ENCODE measurements around the gene PRDX5.
A peak's percentile ranks its signal among the peaks of the same experiment; 100 is the strongest.
"Not testable (repeated sequence)": the region's sequence is repeated elsewhere in the genome, so short reads cannot be mapped to it uniquely, and the experiment has no call there.

Gene PRDX5

DNA sequence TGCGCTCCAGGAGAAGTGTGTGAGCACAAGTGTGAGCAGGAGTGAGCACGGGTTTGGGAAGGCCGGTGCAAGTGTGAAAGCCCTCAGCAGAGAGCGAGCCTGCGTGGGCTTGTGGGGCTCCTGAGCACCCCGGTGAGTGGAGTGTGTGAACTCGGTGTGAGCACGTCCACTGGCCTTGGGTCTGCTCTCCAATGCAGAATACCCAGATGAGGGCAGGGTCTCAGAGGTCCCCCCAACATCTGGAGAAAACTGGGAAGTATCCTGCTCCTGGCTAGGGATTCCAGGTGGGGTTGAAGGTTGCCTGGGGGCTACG, 11.4 kb upstream of the PRDX5 start:
- H3K27me3 Mint-ChIP-seq, result no peaks in the 10 kb centered on the region
- H3K36me3 Mint-ChIP-seq, result peaks cover 2% of the 10 kb centered on the region
- no peak for ATAC-seq (ENCODE audit: low read depth)
- peaks cover 14% of the 10 kb centered on the region for H3K4me1 Mint-ChIP-seq
- peak overlapping the region; percentile 98 for H3K4me3 Mint-ChIP-seq
- peak overlapping the region; percentile 94 for H3K27ac Mint-ChIP-seq
- H3K9me3 Mint-ChIP-seq, result no peaks in the 10 kb centered on the region
- no peak for DNase-seq (ENCODE audit: low spot score in 2 of 2)

DNA sequence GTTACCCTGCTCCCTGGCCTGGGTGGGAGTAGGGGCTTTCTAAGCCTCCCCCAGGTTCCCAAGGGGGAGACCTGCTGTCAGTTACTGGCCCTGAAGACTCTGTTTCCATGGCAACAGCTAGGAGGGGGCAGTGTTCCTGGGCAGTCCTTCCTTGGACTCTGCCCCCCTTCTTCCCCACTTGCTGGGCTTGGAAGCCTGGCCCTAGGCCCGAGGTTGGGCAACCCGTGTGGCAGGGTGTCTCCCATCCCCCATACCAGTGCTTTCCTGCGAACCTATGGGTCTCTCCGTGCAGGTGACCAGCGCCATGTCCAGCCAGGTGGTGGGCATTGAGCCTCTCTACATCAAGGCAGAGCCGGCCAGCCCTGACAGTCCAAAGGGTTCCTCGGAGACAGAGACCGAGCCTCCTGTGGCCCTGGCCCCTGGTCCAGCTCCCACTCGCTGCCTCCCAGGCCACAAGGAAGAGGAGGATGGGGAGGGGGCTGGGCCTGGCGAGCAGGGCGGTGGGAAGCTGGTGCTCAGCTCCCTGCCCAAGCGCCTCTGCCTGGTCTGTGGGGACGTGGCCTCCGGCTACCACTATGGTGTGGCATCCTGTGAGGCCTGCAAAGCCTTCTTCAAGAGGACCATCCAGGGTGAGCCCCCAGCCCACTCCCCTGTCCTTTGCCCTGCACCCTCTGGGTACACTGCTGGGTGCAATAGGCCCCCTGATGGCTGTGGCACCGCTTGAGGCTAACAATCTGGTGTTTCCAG, 10.9 kb upstream of the PRDX5 start:
- H3K4me1 Mint-ChIP-seq, result peaks cover 14% of the 10 kb centered on the region
- H3K4me3 Mint-ChIP-seq, result peak overlapping the region; percentile 49
- H3K27me3 Mint-ChIP-seq, result no peaks in the 10 kb centered on the region
- DNase-seq (ENCODE audit: low spot score in 2 of 2), result no peak
- peaks cover 2% of the 10 kb centered on the region for H3K36me3 Mint-ChIP-seq
- no peak for ATAC-seq (ENCODE audit: low read depth)
- no peaks in the 10 kb centered on the region for H3K9me3 Mint-ChIP-seq
- no peak overlapping the region for H3K27ac Mint-ChIP-seq

DNA sequence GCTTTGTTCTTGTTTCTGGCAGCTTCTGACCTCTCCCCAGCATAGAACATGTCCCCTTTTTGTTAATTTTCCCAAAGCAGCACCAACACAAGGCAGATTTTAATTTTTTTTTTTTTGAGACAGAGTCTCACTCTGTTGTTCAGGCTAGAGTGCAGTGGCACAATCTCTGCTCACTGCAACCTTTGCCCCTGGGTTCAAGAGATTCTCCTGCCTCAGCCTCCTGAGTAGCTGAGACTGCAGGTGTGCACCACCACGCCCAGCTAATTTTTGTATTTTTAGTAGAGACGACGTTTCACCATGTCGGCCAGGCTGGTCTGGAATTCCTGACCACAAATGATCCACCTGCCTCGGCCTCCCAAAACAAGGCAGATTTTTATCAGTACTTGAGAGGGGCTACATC, 10.1 kb upstream of the PRDX5 start:
- not testable (repeated sequence) for H3K36me3 Mint-ChIP-seq; H3K27ac Mint-ChIP-seq; ATAC-seq (ENCODE audit: low read depth); H3K9me3 Mint-ChIP-seq; H3K27me3 Mint-ChIP-seq
- Mint-ChIP-seq H3K4me1 (peaks cover 18% of the 10 kb centered on the region), H3K4me3 (peak overlapping the region; percentile 27)
- peak in 1 of 2 donors; percentile 8 for DNase-seq (ENCODE audit: low spot score in 2 of 2)

DNA sequence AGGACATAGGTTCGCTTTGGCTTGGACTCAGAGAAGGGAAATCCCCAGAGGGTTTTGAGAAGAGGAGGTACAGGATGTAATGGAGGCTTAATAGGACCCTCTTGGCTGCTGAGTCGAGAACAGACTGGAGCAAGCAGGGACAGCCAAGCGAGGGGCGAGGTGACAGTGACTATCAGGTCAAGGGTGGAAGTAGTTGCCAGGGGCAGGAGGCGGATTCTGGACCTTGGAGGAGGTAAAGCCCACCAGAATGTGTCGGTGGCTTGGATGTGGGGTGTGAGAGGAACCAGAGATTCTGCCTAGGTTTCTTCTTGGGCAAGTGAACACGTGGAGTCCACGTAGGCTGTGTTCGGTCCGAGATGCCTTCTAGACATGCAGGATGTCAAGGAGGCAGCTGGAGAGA, 5.0 kb upstream of the PRDX5 start:
- H3K4me1 Mint-ChIP-seq, result peaks cover 14% of the 10 kb centered on the region
- peak overlapping the region; percentile 68 for H3K27ac Mint-ChIP-seq
- DNase-seq (ENCODE audit: low spot score in 2 of 2) (no peak), ATAC-seq (ENCODE audit: low read depth) (no peak)
- no peaks in the 10 kb centered on the region for H3K27me3 Mint-ChIP-seq
- peaks cover 7% of the 10 kb centered on the region for H3K36me3 Mint-ChIP-seq
- H3K4me3 Mint-ChIP-seq, result no peak overlapping the region
- H3K9me3 Mint-ChIP-seq, result no peaks in the 10 kb centered on the region

DNA sequence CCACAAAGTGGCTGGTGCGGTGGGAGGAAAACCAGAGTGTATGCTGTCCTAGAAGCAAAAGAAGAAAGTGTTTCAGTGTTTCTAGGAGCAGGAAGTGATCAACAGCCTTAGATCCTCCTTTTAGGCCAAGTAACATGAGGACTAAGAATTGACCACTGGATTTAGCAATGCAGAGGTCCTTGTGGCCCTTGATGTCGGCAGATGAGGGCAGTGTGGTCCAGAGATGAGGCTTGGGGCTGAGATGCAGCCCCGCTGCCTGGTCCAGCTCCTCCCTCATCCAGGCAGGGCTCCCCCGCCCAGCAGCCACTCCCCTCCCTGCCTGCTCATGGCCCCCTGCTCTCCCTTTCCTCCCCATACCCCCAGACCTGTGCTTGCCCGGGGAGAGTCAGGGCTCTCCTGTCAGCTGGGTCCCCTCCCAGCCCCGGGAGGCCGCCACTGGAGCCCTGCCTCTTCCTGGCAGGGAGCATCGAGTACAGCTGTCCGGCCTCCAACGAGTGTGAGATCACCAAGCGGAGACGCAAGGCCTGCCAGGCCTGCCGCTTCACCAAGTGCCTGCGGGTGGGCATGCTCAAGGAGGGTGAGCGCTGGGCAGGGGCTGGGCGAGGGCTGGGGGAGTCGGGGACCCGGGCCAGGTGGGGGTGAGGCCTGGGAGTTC, 4.3 kb upstream of the PRDX5 start:
- ATAC-seq (ENCODE audit: low read depth) (no peak), DNase-seq (ENCODE audit: low spot score in 2 of 2) (no peak)
- H3K27me3 Mint-ChIP-seq, result no peaks in the 10 kb centered on the region
- no peaks in the 10 kb centered on the region for H3K9me3 Mint-ChIP-seq
- peaks cover 7% of the 10 kb centered on the region for H3K36me3 Mint-ChIP-seq
- peak overlapping the region; percentile 68 for H3K27ac Mint-ChIP-seq
- peaks cover 16% of the 10 kb centered on the region for H3K4me1 Mint-ChIP-seq
- H3K4me3 Mint-ChIP-seq, result no peak overlapping the region

DNA sequence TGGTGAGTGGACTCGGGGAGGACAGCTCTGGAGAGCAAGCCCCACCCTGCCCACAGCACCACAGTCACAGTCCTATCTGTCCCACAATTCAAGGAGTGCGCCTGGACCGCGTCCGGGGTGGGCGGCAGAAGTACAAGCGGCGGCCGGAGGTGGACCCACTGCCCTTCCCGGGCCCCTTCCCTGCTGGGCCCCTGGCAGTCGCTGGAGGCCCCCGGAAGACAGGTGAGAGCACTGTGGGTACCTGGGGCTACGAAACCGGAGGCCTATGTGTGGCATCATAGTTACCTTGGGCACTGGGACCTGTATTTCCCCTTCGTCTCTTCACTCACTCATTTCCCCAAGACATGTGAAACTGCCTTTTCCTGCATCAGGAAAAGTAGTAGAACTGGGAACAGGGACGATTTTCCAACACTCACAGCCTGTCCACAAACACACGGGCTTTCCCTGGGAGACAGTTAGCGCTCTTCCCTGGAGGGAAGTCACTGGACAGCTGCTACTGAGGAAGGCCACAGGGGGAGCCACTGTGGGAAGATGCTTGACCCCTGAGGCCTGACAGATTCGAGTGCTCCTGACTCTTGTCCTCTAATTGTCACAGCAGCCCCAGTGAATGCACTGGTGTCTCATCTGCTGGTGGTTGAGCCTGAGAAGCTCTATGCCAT, 3.6 kb upstream of the PRDX5 start:
- peaks cover 21% of the 10 kb centered on the region for H3K4me1 Mint-ChIP-seq
- DNase-seq (ENCODE audit: low spot score in 2 of 2) (no peak), ATAC-seq (ENCODE audit: low read depth) (no peak)
- H3K4me3 Mint-ChIP-seq, result no peak overlapping the region
- no peak overlapping the region for H3K27ac Mint-ChIP-seq
- no peaks in the 10 kb centered on the region for H3K9me3 Mint-ChIP-seq
- no peaks in the 10 kb centered on the region for H3K27me3 Mint-ChIP-seq
- H3K36me3 Mint-ChIP-seq, result peaks cover 7% of the 10 kb centered on the region

DNA sequence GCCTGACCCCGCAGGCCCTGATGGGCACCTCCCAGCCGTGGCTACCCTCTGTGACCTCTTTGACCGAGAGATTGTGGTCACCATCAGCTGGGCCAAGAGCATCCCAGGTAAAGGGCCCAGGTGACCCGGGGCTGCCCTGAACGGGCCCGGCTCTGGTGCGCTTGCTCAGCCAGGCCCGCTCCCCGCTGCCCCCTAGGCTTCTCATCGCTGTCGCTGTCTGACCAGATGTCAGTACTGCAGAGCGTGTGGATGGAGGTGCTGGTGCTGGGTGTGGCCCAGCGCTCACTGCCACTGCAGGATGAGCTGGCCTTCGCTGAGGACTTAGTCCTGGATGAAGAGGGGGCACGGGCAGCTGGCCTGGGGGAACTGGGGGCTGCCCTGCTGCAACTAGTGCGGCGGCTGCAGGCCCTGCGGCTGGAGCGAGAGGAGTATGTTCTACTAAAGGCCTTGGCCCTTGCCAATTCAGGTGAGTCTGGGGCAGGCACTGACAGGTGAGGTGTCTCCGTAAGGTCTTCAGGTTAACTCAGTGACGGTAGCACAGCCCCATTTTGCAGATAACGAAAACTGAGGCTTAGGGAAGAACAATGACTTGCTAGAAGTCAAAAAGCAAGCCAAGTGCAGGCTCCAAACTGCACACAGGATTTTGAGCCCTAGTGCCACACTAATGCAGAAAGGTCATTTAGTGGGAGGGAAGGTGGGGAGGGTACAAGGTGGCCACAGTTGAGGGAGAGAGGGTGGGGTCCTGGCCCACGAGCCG, 2.9 kb upstream of the PRDX5 start:
- DNase-seq (ENCODE audit: low spot score in 2 of 2) (no peak), ATAC-seq (ENCODE audit: low read depth) (no peak)
- no peak overlapping the region for H3K4me3 Mint-ChIP-seq
- no peaks in the 10 kb centered on the region for H3K9me3 Mint-ChIP-seq
- H3K27ac Mint-ChIP-seq, result no peak overlapping the region
- H3K27me3 Mint-ChIP-seq, result no peaks in the 10 kb centered on the region
- H3K36me3 Mint-ChIP-seq, result peaks cover 7% of the 10 kb centered on the region
- peaks cover 22% of the 10 kb centered on the region for H3K4me1 Mint-ChIP-seq

DNA sequence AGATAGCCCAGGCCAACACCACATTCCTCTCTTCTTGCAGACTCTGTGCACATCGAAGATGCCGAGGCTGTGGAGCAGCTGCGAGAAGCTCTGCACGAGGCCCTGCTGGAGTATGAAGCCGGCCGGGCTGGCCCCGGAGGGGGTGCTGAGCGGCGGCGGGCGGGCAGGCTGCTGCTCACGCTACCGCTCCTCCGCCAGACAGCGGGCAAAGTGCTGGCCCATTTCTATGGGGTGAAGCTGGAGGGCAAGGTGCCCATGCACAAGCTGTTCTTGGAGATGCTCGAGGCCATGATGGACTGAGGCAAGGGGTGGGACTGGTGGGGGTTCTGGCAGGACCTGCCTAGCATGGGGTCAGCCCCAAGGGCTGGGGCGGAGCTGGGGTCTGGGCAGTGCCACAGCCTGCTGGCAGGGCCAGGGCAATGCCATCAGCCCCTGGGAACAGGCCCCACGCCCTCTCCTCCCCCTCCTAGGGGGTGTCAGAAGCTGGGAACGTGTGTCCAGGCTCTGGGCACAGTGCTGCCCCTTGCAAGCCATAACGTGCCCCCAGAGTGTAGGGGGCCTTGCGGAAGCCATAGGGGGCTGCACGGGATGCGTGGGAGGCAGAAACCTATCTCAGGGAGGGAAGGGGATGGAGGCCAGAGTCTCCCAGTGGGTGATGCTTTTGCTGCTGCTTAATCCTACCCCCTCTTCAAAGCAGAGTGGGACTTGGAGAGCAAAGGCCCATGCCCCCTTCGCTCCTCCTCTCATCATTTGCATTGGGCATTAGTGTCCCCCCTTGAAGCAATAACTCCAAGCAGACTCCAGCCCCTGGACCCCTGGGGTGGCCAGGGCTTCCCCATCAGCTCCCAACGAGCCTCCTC, 2.0 kb upstream of the PRDX5 start:
- H3K9me3 Mint-ChIP-seq; H3K27me3 Mint-ChIP-seq; DNase-seq (ENCODE audit: low spot score in 2 of 2); ATAC-seq (ENCODE audit: low read depth): not testable (repeated sequence)
- Mint-ChIP-seq H3K4me3 (peak overlapping the region; percentile 96), H3K27ac (peak overlapping the region; percentile 99), H3K4me1 (peaks cover 21% of the 10 kb centered on the region), H3K36me3 (peaks cover 11% of the 10 kb centered on the region)

DNA sequence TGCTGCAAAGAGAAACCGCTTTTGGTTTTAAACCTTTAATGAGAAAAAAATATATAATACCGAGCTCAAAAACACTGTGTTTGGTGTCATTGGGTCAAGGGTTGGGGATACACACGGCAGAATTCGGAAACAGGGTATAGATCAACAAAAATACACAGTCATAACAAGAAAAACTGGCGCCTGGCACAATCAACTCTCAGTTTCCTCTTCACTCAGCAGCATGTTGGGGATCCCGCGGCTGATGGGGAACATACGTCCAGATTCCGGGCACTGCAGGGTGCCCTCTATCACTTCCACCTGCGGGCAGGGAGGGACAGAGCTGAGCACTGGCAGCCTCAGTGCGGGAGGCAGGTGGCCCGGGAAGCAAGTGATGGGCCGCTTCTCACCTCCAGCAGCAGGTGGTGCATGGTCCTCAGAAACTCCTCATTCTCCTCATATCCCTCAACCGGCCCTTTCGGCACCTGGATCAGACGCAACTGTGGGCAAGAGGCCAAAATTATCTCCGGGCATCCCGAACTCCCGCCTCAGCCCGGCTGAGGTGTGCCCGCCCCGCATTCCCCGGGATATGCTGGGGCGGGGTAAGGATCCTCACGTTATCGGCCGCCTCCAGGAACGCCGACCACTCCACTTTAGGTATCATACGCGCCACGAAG, 1.1 kb upstream of the PRDX5 start:
- Mint-ChIP-seq H3K4me3 (peak overlapping the region; percentile 96), H3K4me1 (peaks cover 20% of the 10 kb centered on the region), H3K36me3 (peaks cover 15% of the 10 kb centered on the region), H3K9me3 (no peaks in the 10 kb centered on the region), H3K27me3 (no peaks in the 10 kb centered on the region), H3K27ac (peak overlapping the region; percentile 99)
- ATAC-seq (ENCODE audit: low read depth) (peak; percentile 21), DNase-seq (ENCODE audit: low spot score in 2 of 2) (no peak)

DNA sequence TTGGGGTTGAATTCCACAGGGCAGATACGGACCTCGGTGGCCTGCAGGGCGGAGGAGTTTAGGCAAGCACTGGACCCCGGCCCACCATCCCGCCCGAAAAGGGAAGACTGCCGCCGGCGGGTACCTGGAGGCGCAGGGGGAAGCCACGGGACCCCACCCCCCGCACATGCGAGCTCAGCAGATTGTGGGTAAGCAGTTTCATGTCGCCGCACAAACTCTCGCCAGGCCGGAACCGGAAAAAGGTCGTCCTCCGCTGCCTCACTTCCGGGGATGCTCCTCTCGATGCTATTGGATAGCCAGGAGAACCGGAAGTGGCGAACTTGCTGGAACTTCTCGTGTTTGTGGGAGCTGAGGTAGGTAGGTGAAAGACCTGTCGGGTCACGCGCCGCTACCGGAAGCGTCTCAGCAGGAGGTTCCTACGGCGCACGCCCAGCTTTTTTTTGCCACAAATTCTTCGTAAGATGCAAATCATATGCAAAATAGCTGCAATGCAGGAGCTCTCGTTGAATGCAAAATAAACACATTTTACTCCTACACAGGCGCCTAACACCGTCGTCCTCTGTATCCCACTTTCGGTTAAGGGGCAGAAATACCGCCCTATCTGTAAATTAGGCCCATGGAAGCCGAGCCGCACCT, 478 bp upstream of the PRDX5 start, which contains the start of gene TRMT112:
TRMT112 (minus strand) TSS at position 235 of the 636 bp plus-strand sequence; CDS start at position 202, 33 bp downstream.
- Mint-ChIP-seq H3K27me3 (no peaks in the 10 kb centered on the region), H3K9me3 (no peaks in the 10 kb centered on the region), H3K4me3 (peak within 1 kb of the TSS; percentile 96), H3K4me1 (peaks cover 20% of the 10 kb centered on the region), H3K36me3 (peaks cover 15% of the 10 kb centered on the region), H3K27ac (peak within 1 kb of the TSS; percentile 99)
- DNase-seq (ENCODE audit: low spot score in 2 of 2) (peak; percentile 87 to 89), ATAC-seq (ENCODE audit: low read depth) (peak; percentile 70)

DNA sequence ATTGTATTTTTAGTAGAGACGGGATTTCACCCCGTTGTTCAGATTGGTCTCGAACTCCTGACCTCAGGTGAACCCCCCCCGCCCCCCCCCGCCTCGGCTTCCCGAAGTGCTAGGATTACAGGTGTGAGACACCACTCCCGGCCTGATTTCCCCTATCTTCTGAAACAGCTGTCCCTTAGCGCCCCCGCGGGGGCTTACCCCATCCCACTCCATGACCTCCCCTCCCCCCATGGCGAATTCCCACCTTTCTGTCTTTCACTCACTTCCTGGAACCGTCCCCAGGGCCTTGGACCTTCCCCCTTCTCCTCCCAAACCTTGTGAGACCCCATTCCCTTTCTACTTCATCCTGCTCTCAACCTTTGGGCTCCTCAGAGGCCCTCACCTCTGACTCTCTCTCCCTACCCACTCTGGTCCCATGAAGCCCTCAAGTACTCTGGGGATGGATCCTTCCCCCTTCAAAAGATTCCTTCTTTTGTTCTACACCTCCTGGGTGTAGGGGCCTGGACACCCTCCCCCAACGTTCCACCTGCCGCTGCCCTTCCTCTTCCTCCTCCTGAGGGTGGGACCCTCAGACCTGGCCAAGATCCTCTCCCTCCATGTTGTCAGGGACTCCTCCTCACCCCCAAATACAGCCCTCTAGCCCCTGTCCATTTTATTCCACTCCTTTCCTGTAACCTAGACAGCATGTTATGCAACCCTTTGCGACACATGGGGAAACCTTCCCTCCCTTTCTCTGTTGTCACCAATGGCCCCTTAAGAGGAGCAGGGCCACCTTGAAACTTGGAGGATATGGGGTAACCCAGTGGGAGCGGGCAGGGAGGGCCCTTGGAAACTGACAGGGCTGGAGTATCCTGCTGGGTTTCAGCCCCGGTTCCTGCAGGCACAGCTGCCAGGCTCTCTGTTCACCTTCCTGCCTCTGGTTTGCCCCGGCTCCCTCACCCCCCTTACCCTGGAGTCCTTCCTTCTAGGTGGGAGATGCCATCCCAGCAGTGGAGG, 1.1 kb downstream of the PRDX5 start:
- ATAC-seq (ENCODE audit: low read depth), result no peak
- peak overlapping the region; percentile 96 for H3K4me3 Mint-ChIP-seq
- H3K27me3 Mint-ChIP-seq, result no peaks in the 10 kb centered on the region
- no peaks in the 10 kb centered on the region for H3K9me3 Mint-ChIP-seq
- H3K27ac Mint-ChIP-seq, result peak overlapping the region; percentile 99
- peaks cover 11% of the 10 kb centered on the region for H3K4me1 Mint-ChIP-seq
- peaks cover 11% of the 10 kb centered on the region for H3K36me3 Mint-ChIP-seq
- no peak for DNase-seq (ENCODE audit: low spot score in 2 of 2)

DNA sequence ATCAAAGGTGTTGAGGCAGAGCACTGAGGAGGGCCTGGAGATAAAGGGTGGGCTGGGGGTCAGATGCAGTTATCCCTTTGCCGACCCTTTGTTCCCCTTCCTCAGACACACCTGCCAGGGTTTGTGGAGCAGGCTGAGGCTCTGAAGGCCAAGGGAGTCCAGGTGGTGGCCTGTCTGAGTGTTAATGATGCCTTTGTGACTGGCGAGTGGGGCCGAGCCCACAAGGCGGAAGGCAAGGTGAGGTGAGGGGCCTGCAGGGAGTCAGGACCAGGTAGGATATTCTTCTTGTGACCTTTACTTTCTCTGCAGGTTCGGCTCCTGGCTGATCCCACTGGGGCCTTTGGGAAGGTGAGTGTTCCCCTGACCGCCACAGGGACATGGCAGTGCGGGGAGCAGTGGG, 2.6 kb downstream of the PRDX5 start:
- ATAC-seq (ENCODE audit: low read depth) (no peak), DNase-seq (ENCODE audit: low spot score in 2 of 2) (no peak)
- Mint-ChIP-seq H3K9me3 (no peaks in the 10 kb centered on the region), H3K36me3 (peaks cover 9% of the 10 kb centered on the region), H3K27ac (no peak overlapping the region), H3K4me3 (no peak overlapping the region), H3K27me3 (no peaks in the 10 kb centered on the region), H3K4me1 (peaks cover 11% of the 10 kb centered on the region)
